AG04449 (cell line): ENCODE results near the gene LILRA6.

ENCODE experiments used
- CTCF ChIA-PET: fragments of 350-600 bp; formaldehyde crosslinking; extraction: SDS; loops from one replicate; lab custom pipeline; 2021; ENCODE audit warnings: antibody characterized with exemption; lab: Yijun Ruan, JAX
- POLR2A ChIA-PET: fragments of 400-600, 350-600 bp; formaldehyde crosslinking; extraction: SDS; loops from one replicate; lab custom pipeline; 2020; ENCODE audit warnings: antibody characterized with exemption, inconsistent platforms; lab: Yijun Ruan, JAX
- DNase-seq: peaks from one replicate; pipeline ENCODE4 v3.0.0-alpha.2; 2010; ENCODE audit warnings: low read depth, low spot score
- H3K4me3 ChIP-seq: 2 replicates; pipeline ENCODE4 v1.5.1; 2011; ENCODE audit warnings: low read depth, mild to moderate bottlenecking, control low read depth, low read length
- CTCF ChIP-seq: IDR thresholded peaks from one replicate; pipeline ENCODE4 v1.5.1; 2011; ENCODE audit warnings: mild to moderate bottlenecking, moderate library complexity, low read length, control low read depth, inconsistent platforms; ENCODE audit not compliant: insufficient read depth; ENCODE audit errors: missing control alignments

Gene LILRA6

GRCh38 chr19:54191811-54192453 is 50.7 kb downstream of the LILRA6 start:
- CTCF ChIA-PET = interaction anchor here (0.9 to 2.4 kb wide), 3 partner anchors 8 to 40 kb away, joined by 3 to 12 read pairs (median 4); partner anchors contain the start of gene RPS9
- POLR2A ChIA-PET = interaction anchor here (1.2 to 5.1 kb wide), 3 partner anchors 9 to 55 kb away, joined by 3 to 108 read pairs (median 9); partner anchors contain the start of genes CNOT3 and RPS9
- TF ChIP-seq CTCF = no peak
- H3K4me3 ChIP-seq = peak overlapping the region; percentile 89
- no peak for DNase-seq

- no peak for DNase-seq
- H3K4me3 ChIP-seq = peak within 1 kb of the TSS; percentile 89
- POLR2A ChIA-PET = interaction anchor here (1.0 to 5.1 kb wide), 4 partner anchors 9 to 54 kb away, joined by 3 to 108 read pairs (median 6); partner anchors contain the start of genes CNOT3 and RPS9
- CTCF ChIA-PET = interaction anchor here (0.9 to 2.4 kb wide), 4 partner anchors 9 to 41 kb away, joined by 3 to 12 read pairs (median 4); partner anchors contain the start of gene RPS9
- TF ChIP-seq CTCF = no peak
Observed at GRCh38 chr19:54191011-54191810, 51.4 kb downstream of the LILRA6 start, which contains the start of gene TSEN34. TSEN34 (plus strand) TSS chr19:54191308; CDS start chr19:54191365, 57 bp downstream.

GRCh38 chr19:54190503-54191010 is 52.0 kb downstream of the LILRA6 start:
- TF ChIP-seq CTCF = no peak
- DNase-seq = peak; percentile 95
- peak overlapping the region; percentile 89 for H3K4me3 ChIP-seq
- ChIA-PET CTCF (interaction anchor here (1.0 to 2.4 kb wide), 2 partner anchors 9 to 22 kb away, joined by 3 to 12 read pairs; partner anchors contain the start of gene RPS9), POLR2A (interaction anchor here (1.0 to 5.1 kb wide), 3 partner anchors 10 to 53 kb away, joined by 3 to 108 read pairs (median 9); partner anchors contain the start of genes CNOT3 and RPS9)

GRCh38 chr19:54189735-54190502 is 52.7 kb downstream of the LILRA6 start:
- POLR2A ChIA-PET = interaction anchor here (1.0 to 5.1 kb wide), 8 partner anchors 11 to 75 kb away, joined by 3 to 108 read pairs (median 5); partner anchors contain the start of genes CNOT3, LENG1, PRPF31 and RPS9
- CTCF ChIA-PET = interaction anchor here (0.9 to 4.3 kb wide), 12 partner anchors 9 to 76 kb away, joined by 3 to 44 read pairs (median 4); partner anchors contain the start of genes LENG1, RPS9 and TMC4
- no peak for TF ChIP-seq CTCF
- peak; percentile 100 for DNase-seq
- peak overlapping the region; percentile 89 for H3K4me3 ChIP-seq

- DNase-seq = no peak
- ChIA-PET CTCF (interaction anchor here (0.9 to 4.3 kb wide), 11 partner anchors 8 to 77 kb away, joined by 3 to 44 read pairs (median 4); partner anchors contain the start of genes LENG1 and TMC4), POLR2A (interaction anchor here (0.6 to 5.1 kb wide), 7 partner anchors 11 to 74 kb away, joined by 3 to 108 read pairs (median 5); partner anchors contain the start of genes CNOT3, LENG1, PRPF31 and RPS9)
- TF ChIP-seq CTCF = peak; percentile 18
- H3K4me3 ChIP-seq = peak within 1 kb of the TSS; percentile 89
Observed at GRCh38 chr19:54189145-54189734, 53.4 kb downstream of the LILRA6 start, which contains the start of gene MBOAT7. MBOAT7 (minus strand) TSS chr19:54189580; CDS start chr19:54188508, 1,072 bp downstream.
